HG03378 (cell line): ENCODE data around the gene C1D.
"Not testable (repeated sequence)": the region's sequence is repeated elsewhere in the genome, so short reads cannot be mapped to it uniquely, and the experiment has no call there.

ENCODE experiments used
- ATAC-seq: cut with Tn5 transposase; IDR thresholded peaks from one replicate; pipeline ENCODE4 v1.9.1; 2021; ENCODE audit warnings: mild to moderate bottlenecking, moderate library complexity; ENCODE audit not compliant: unreplicated experiment

C1D gene, protein sequence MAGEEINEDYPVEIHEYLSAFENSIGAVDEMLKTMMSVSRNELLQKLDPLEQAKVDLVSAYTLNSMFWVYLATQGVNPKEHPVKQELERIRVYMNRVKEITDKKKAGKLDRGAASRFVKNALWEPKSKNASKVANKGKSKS

DNA sequence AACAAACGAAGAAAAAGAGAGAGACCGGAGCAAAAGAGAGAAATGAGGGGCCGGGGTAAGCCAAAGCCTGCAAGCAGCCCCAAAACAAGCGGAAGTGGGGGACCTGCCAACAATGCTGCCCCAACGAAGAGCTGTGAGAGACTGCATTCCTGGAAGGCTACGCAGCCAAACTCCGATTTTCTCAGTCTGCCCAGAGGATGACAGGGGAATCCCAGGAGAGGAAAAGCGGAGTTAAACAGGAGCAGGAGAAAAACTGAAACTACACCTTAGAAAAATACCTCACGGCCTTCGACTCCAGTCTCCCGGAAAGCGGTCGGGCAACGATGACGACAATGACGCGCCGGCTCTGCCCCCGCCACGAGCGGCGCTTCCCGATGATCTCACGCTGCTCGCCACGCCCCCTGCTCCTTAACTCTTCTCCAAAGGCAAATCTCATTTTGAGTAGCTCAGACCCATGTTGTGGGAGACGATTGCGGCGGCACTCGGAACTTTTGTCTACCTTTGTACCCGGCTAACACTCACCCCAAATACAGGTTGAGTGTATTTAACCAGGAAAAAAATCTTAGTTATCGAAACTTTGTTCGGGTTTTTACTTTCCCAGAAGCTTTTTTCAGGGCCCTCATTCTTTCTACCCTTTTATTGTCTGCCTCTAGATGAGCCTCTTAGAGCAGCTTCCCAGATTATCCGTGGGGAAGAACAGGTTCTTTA is at the start of gene C1D:
C1D (minus strand) TSS at position 325 of the 708 bp plus-strand sequence. CDS start 15,694 bp downstream, outside the sequence.
- peak; percentile 92 for ATAC-seq

DNA sequence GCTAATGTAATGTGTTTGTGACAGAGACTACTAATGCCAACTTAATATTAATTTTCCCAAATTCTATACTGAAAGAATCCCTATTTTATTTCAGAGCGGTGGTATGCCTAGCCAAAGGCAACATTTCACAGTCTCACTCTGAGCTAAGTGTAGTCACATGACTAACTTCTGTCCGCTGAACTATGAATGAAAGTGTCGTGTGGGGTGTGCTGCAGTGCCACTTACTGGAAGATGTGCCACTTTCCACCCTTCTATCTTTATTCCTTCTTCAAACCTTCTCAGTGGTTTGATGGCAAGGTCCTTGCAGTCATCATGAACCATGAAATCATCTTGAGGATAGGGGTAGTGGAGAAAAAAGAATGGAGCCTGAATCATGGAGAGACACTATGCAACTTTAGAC is 47.3 kb upstream of the C1D start:
- peak; percentile 81 for ATAC-seq

- ATAC-seq: no peak
Observed at GRCh38 chr2:68108120-68108519, 45.3 kb upstream of the C1D start.

DNA sequence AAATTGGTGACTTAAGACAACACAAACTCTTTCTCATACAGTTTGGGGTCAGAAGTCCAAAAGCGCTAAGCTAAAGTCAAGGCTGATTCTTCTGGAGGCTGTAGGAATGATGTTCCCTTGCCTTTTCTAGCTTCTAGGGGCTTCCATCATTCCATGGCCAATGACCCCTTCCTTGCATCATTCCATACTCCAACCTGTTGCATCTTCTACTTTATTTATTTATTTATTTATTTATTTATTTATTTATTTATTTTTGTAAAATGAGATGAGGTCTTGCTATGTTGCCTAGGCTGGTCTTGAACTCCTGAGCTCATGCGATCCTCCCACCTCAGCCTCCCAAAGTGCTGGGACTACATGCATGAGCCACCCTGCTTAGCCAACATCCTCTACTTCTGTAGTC is 44.7 kb upstream of the C1D start:
- ATAC-seq: no peak

GRCh38 chr2:68104111-68104835 is 41.5 kb upstream of the C1D start:
- no peak for ATAC-seq

DNA sequence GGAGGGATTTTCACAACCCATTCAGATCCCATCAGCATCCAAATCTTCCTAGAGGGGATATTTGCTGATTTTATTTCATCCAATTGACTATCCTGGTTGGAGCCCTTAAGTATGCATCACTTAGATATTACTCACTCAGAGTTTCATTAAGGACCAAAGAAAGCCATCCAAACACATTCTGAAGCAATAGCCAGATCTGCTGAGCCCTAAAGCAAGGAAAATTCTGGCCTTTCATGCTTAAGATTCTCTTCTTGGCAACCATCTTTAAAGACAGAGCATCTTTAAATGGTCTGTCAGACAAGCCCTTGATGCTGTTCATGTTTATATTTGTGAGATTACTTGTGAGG is 40.9 kb upstream of the C1D start:
- ATAC-seq: no peak

DNA sequence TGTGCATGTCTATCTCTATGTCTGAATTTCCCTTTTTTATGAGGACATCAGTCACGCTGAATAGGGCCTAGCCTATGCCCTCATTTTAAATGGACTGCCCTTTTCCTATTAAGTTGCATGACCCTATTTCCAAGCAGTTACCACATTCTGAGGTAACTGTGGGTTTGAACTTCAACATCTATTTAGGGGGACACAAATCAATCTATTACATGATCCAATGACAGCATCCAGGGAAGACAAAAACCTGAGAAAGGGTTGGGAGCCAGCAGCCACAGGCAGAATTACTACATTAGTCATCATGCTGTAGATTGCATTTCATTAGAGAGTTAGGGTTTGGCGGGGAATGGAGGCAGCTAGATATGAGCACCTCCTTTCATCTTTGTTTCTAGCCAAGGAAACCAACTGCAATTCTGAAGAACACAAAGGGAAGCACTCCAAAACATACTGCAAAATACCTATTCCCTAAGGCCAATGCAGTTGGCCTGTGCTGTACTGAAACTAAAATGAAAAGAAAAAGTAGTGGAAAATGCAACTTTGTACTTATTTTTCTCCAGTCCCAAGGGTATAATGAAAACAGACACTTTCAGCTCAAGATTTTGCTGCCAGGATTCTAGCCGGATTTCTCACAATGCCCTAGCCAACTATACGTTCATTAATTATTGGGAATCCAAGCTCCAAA is 40.4 kb upstream of the C1D start:
- ATAC-seq: no peak

GRCh38 chr2:68100189-68100588 is 37.4 kb upstream of the C1D start:
- ATAC-seq: no peak

DNA sequence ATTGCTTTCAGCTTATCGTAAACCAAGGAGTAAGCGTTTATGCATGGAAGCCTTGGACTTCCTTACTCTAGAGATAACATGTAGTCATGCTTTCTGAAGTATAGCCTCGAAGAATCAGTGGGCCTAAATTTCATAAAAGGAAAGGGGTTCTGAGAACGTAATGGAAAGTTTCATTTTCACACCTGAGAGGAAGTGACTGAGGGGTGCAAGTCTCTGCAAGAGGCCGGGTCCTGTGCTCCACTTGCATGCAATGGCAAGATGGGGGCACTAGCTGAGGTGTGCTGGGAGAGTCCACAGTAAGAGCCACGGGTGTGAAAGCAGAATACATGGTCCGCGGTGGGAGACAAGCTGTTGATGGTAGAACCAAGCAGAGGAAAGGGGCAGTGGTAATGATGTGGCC is 36.5 kb upstream of the C1D start:
- no peak for ATAC-seq

DNA sequence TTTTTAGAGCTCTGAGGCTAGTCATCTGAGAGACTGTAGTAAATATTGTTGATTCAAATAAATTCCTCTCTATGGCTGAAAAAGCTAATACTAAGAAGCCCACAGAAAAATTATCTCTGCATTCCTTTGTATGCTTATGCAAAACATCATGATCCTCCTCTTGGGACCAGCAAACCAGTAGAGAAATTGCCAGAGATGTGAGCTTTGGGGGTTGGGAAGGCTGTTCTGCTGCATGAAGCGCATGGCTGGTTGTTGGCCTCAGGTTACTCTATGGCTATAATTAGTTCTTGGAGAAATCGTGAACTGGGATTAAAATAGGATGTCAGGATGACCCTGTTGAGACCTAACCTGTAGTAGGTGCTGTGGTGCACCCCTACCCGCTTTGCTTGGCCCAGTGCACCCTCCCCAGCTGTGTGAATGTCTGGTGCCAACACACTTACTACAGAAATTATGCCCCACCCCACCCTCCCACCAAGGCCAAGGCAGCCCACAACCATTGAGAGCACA is 35.5 kb upstream of the C1D start:
- ATAC-seq: no peak

DNA sequence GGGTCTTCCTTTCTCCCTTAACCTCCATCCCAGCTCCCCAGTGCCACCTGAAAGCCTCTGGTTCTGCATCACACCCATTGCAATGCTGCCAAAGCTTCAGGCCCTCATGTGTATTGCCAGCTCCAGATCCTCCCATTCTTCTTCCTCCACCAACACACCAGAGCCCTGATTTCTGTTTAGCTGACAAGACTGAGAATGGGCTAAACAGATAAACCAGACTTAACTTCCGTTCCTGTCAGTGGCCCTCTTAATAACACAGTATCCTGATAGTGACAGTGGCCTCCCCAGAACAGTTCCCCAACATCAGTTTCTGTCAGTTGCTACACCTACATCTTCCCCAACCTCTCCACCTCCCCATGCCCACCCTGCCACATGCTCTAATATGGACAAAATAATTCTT is 31.3 kb upstream of the C1D start:
- ATAC-seq: no peak

GRCh38 chr2:68093634-68094033 is 30.8 kb upstream of the C1D start:
- ATAC-seq: no peak

DNA sequence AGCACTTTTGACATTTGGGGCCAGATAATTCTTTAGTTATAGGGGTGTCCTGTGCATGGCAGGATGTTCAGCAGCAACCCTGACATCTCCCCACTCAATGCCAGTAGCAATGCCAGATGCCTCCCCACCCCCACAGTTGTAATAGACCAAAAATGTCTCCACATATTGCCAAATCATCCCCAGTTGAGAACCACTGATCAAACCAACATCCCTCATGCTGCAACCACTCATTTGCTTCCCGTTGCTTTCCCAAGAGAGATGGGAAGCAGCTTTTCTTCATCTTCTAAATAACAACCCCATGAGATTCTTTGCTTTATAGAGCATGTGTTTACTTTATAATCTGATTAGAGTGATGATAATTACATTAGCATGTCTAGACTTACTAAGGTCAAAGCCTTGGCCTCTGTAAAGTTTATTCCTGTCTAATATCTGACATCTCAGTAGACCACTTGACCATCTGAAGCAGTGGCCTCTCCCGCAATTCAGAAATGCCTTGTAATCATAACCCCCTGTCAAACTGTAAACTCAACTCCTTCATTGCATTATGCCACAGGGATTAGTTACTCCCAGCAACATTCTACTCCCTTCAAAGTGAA is 28.7 kb upstream of the C1D start:
- ATAC-seq: no peak

DNA sequence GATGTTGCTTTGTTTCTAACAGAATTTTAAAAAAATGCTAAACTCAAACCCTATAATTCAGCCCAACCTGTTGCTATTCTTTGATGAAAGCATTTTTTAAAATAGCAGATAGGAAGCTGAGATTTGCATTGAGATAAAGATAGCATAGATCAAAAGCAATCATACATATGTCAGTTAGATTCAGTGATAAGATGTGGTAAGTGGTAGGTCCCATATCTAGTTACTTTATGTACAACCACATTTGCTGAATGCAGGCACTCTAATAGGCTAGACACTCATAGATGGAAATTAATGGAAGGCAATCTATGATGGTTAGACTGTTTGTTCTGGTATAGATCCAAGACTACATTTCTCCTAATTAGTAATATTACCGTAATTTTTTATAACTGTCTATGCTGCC is 27.2 kb upstream of the C1D start:
- no peak for ATAC-seq

DNA sequence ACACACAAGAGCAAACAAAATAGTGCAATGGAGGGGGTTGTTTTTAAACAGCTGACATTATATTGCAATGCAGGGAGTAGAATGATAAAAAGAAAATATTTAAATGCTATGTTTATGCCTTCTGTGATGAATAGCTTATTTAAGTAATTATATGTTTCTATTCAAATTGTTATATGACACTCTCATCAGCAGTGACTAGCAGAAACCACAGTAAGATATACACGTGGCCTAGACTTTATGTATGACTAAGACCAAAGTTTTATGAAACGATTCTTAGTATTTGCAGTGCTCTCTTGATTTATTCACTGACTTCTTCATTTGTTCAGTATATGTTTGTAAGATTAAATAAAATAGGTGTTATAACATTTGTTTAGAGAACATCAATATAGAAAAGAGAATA is 26.1 kb upstream of the C1D start:
- ATAC-seq: no peak

DNA sequence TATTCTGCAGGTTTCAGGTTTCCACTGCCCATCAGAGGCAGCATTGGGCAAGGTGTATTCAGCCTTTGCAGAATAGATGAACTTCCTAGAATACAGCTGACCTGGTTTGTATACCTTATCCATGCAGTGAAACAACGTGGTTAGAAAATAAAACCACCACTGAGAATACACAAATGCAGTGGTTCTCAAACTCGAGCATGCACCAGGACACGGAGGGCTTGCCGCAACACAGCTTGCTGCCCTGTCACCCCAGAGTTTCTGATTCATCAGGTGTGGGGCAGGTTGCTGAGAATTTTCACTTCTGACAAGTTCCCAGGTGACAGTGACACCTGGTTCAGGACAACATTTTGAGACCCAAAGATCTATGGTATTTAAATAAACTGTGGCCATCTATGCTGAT is 23.4 kb upstream of the C1D start:
- ATAC-seq: no peak

DNA sequence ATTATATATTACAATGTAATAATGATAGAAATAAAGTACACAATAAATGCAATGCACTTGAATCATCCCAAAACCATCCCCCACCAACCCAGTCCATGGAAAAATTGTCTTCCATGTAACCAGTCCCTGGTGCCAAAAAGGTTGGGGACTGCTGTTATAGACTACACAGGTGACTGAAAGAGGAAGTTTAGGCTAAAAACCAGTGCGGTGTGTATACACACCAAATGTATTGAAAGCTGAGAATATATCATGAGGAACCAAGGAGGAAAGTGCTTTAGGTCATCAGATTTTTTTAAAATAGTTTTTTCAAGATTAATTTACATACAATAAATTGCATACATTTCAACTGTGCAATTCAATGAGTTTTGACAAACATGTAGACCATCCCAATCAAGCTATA is 20.5 kb upstream of the C1D start:
- peak; percentile 46 for ATAC-seq

DNA sequence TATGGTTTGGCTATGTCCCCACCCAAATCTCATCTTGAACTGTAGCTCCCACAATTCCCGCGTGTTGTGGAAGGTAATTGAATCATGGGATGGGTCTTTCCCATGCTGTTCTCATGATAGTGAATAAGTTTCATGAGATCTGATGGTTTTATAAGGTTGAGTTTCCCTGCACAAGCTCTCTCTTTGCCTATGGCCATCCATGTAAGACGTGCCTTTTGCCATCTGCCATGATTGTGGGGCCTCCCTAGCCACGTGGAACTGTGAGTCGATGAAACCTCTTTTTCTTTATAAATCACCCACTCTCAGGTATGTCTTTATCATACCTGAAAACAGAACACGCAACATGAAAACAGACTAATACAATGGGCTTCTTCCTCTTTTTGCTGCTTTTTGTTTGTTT is 11.2 kb upstream of the C1D start:
- no peak for ATAC-seq

DNA sequence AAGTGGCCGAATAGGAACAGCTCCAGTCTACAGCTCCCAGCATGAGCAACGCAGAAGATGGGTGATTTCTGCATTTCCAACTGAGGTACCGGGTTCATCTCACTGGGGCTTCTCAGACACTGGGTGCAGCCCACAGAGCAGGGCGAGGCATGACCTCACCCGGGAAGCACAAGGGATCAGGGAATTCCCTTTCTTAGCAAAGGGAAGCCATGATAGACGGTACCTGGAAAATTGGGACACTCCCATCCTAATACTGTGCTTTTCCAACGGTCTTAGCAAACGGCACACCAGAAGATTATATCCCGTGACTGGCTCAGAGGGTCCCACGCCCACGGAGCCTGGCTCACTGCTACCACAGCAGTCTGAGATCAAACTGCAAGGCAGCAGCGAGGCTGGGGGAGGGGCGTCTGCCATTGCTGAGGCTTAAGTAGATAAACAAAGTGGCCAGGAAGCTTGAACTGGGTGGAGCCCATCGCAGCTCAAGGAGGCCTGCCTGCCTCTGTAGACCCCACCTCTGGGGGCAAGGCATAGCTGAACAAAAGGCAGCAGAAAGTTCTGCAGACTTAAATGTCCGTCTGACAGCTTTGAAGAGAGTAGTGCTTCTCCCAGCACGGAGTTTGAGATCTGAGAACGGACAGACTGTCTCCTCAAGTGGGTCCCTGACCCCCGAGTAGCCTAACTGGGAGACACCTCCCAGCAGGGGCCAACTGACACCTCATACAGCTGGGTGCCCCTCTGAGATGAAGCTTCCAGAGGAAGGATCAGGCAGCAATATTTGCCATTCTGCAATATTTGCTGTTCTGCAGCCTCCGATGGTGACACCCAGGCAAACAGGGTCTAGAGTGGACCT is 1.2 kb upstream of the C1D start:
- not testable (repeated sequence) for ATAC-seq

- ATAC-seq: no peak
Observed at GRCh38 chr2:68060652-68061051, 2.2 kb downstream of the C1D start.
